Ovary (tissue), 9 donors: ENCODE data around the gene KRT78. TPM values are rescaled to one million over a fixed set of nuclear protein-coding genes. Genes with fewer than 3 reads are reported as not detected.

Experiments
- DNase-seq, 5 donors: peaks; one replicate each; pipeline ENCODE4 v3.0.0-alpha.2; 2019 to 2020
- H3K27ac ChIP-seq, 2 donors: fragments of 200-600 bp; one replicate each; pipeline versions ENCODE4 v1.5.1 to v1.8.0; 2019 to 2022
- H3K27me3 ChIP-seq: fragments of 200-600 bp; one replicate; pipeline ENCODE4 v1.8.0; 2022
- H3K36me3 ChIP-seq: fragments of 200-600 bp; sonication (generic); one replicate; pipeline ENCODE4 v1.5.1; 2019
- H3K4me1 ChIP-seq: one replicate; pipeline ENCODE4 v1.8.1; 2013; ENCODE audit warnings: mild to moderate bottlenecking, moderate library complexity; ENCODE audit not compliant: insufficient read depth
- H3K4me3 ChIP-seq: fragments of 200-600 bp; sonication (generic); one replicate; pipeline ENCODE4 v1.5.1; 2017
- H3K9me3 ChIP-seq, 2 donors: fragments of 200-600 bp in 1 of 2; sonication (generic) in 1 of 2; one replicate each; pipeline versions ENCODE4 v1.5.1 to v1.8.1; 2013 to 2019; ENCODE audit warnings: mild to moderate bottlenecking in 1 of 2, moderate library complexity in 1 of 2
- CTCF ChIP-seq, 3 donors: fragments of 450-650 bp in 2 of 3; fragments of 200-600 bp in 1 of 3; IDR thresholded peaks; one replicate each; pipeline versions ENCODE4 v1.5.1 to v1.8.0; 2016 to 2022; ENCODE audit warnings: antibody characterized with exemption in 3 of 3, mild to moderate bottlenecking in 1 of 3
- EP300 ChIP-seq: sonication (generic); formaldehyde crosslinking; IDR thresholded peaks from one replicate; pipeline ENCODE4 v1.6.1; 2017; ENCODE audit warnings: antibody characterized with exemption
- POLR2A ChIP-seq: fragments of 450-650 bp; IDR thresholded peaks from one replicate; pipeline ENCODE4 v1.6.1; 2017; ENCODE audit warnings: antibody characterized with exemption, mild to moderate bottlenecking, moderate library complexity
- WGBS, 3 donors: extraction: QIAGEN DNeasy Blood & Tissue Kit in 1 of 3; methylation state at CpG; one replicate each; pipeline versions ENCODE4 v1.1.5 to v1.1.7; 2013 to 2017; 5-methylcytosine and 5-hydroxymethylcytosine counted together
- intact Hi-C, 4 donors: fragments of 100-400 bp; cut with DNase I; formaldehyde crosslinking; loops; one replicate each; pipeline versions ENCODE4 v1.11.0 to v1.15.1; 2022 to 2023
- polyA plus RNA-seq, 2 donors: library from polyadenylated mRNA; stranded (reverse); fragments of 200-250 nt in 1 of 2; fragments of 350-450 nt in 1 of 2; fragmentation: Illumina TruSeq in 1 of 2; extraction: RNeasy Lipid Tissue Mini Kit (QIAGEN cat#74804) in 1 of 2; gene quantifications; one replicate each; pipeline ENCODE4 v1.2.3, GENCODE V29; 2013 to 2014
- total RNA-seq, 7 donors: library from RNA; depleted of rRNA in 2 of 7; stranded (reverse); fragments of >200 nt in 2 of 7; fragmentation: NEBNext Ultra II Directional in 3 of 7; extraction: Animal tissue kit (Norgen Biotek cat#: 25700) in 3 of 7; gene quantifications; one replicate each; pipeline versions ENCODE4 v1.1.0 to v1.2.4, GENCODE V29; 2016 to 2023
- donor health status: DM: no; HTN: no; CAD: no; lungs with moderate emphysema.
- donor health status: DM: no; HTN: no; CAD: no.
- donor health status: Bipolar disorder and iron deficiency.
- donor health status: DM: yes; HTN: yes; CAD: no.
- donor health status: DM: no; HTN: no; CAD: no.
- donor health status: DM: yes; HTN: yes; CAD: no.

KRT78 gene
- total and polyA plus RNA-seq, 9 donors, result 0.46 TPM; not detected in 8

GRCh38 chr12:52806821-52807543 lies 41.8 kb downstream of the KRT78 start:
- 86 to 88% (median 87%) methylated on average over 11 of the region's 11 CpGs for WGBS, 3 donors
- Histone ChIP-seq H3K4me1 (no peaks in the 10 kb centered on the region), H3K36me3 (no peaks in the 10 kb centered on the region), H3K27me3 (no peaks in the 10 kb centered on the region), H3K9me3 (no peaks in the 10 kb centered on the region), H3K27ac (no peak overlapping the region), H3K4me3 (no peak overlapping the region)
- intact Hi-C loops, result no loop called here
- no peak for TF ChIP-seq POLR2A
- TF ChIP-seq EP300, result no peak
- TF ChIP-seq CTCF (IDR thresholded peaks at IDR 0.05), result no peak
- DNase-seq, result no peak

GRCh38 chr12:52806169-52806811 lies 42.5 kb downstream of the KRT78 start:
- 90 to 99% (median 92%) methylated on average over 3 of the region's 3 CpGs for WGBS, 3 donors

GRCh38 chr12:52805739-52806138 lies 43.1 kb downstream of the KRT78 start:
- intact Hi-C loops, result no loop called here
- H3K27ac ChIP-seq, result no peak overlapping the region
- WGBS, 3 donors, result 48 to 62% (median 55%) methylated on average over 3 of the region's 3 CpGs
- no peaks in the 10 kb centered on the region for H3K9me3 ChIP-seq
- no peaks in the 10 kb centered on the region for H3K27me3 ChIP-seq
- no peaks in the 10 kb centered on the region for H3K36me3 ChIP-seq
- no peak overlapping the region for H3K4me3 ChIP-seq
- no peak for DNase-seq
- TF ChIP-seq CTCF (IDR thresholded peaks at IDR 0.05) (no peak), EP300 (no peak), POLR2A (no peak)
- H3K4me1 ChIP-seq, result no peaks in the 10 kb centered on the region

More at GRCh38 chr12:52806169-52806811, 42.5 kb downstream of the KRT78 start:
- no peak overlapping the region for H3K27ac ChIP-seq
- H3K4me1 ChIP-seq, result no peaks in the 10 kb centered on the region
- no peaks in the 10 kb centered on the region for H3K36me3 ChIP-seq
- H3K4me3 ChIP-seq, result no peak overlapping the region
- no peak for TF ChIP-seq POLR2A
- TF ChIP-seq EP300, result no peak
- no peak for TF ChIP-seq CTCF (IDR thresholded peaks at IDR 0.05)
- H3K27me3 ChIP-seq, result no peaks in the 10 kb centered on the region
- H3K9me3 ChIP-seq, result no peaks in the 10 kb centered on the region
- intact Hi-C loops, result no loop called here
- no peak for DNase-seq

GRCh38 chr12:52805000-52805399 lies 43.8 kb downstream of the KRT78 start:
- H3K4me3 ChIP-seq, result no peak overlapping the region
- H3K36me3 ChIP-seq, result no peaks in the 10 kb centered on the region
- H3K4me1 ChIP-seq, result no peaks in the 10 kb centered on the region
- intact Hi-C loops, result no loop called here
- TF ChIP-seq POLR2A (no peak), CTCF (IDR thresholded peaks at IDR 0.05) (no peak)
- H3K9me3 ChIP-seq, result no peaks in the 10 kb centered on the region
- no peak for DNase-seq
- 4 to 17% (median 13%) methylated on average over 1 of the region's 1 CpG for WGBS, 3 donors
- H3K27me3 ChIP-seq, result no peaks in the 10 kb centered on the region
- no peak overlapping the region for H3K27ac ChIP-seq
